Fibroblast of lung (primary cell): ENCODE data around the gene ANKRD27.

Source experiments
- EZH2 ChIP-seq: IDR thresholded peaks from 2 replicates; pipeline ENCODE4 v1.5.1; 2012; ENCODE audit warnings: low read length, control low read depth, mild to moderate bottlenecking; ENCODE audit errors: missing control alignments
- TF ChIP-seq, protein P1 (sequence below), 2 donors: IDR thresholded peaks in 1 of 2; conservative IDR thresholded peaks in 1 of 2; 1 replicate in 1 of 2; 2 replicates in 1 of 2; pipeline ENCODE4 v1.5.1; 2011 to 2012; ENCODE audit warnings: low read length in 2 of 2, control low read depth in 1 of 2, inconsistent platforms in 1 of 2, low read depth in 1 of 2, mild to moderate bottlenecking in 1 of 2

DNA sequence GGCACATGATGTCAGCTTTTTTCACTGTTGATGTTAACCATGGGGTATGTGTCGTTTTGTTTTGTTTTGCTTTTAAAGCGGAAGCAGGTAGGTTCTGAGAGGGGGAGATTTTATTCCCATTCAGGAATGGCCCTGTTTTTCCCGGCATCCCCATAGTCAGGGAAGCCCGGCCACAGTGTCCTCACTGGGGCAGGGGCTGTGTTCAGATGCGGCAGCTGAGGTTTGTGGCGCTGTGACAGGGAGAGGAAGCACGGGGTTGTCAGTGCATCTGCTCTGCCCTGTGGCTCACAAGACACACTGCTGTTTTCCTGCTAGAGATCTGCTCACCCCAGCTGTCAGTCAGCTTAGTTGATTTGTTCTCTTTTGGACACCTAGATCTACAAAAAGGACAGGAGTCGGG, 27.6 kb downstream of the ANKRD27 start:
- TF ChIP-seq, protein P1, sequence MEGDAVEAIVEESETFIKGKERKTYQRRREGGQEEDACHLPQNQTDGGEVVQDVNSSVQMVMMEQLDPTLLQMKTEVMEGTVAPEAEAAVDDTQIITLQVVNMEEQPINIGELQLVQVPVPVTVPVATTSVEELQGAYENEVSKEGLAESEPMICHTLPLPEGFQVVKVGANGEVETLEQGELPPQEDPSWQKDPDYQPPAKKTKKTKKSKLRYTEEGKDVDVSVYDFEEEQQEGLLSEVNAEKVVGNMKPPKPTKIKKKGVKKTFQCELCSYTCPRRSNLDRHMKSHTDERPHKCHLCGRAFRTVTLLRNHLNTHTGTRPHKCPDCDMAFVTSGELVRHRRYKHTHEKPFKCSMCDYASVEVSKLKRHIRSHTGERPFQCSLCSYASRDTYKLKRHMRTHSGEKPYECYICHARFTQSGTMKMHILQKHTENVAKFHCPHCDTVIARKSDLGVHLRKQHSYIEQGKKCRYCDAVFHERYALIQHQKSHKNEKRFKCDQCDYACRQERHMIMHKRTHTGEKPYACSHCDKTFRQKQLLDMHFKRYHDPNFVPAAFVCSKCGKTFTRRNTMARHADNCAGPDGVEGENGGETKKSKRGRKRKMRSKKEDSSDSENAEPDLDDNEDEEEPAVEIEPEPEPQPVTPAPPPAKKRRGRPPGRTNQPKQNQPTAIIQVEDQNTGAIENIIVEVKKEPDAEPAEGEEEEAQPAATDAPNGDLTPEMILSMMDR (conservative IDR thresholded peaks at IDR 0.05 in 1 of 2, IDR thresholded peaks at IDR 0.05 in 1 of 2; ENCODE audit: low read depth in 1 of 2, low read length in 2 of 2): no peak
- TF ChIP-seq EZH2: no peak
